Smooth muscle cell (in vitro differentiated cells): ENCODE measurements around the gene KNOP1. TPM values are rescaled to one million over a fixed set of nuclear protein-coding genes. Genes with fewer than 3 reads are reported as not detected.

Experiments used
- DNase-seq: peaks from one replicate; lab custom pipeline; 2025; ENCODE audit not compliant: unreplicated experiment; lab: John Stamatoyannopoulos, UW
- H2AFZ ChIP-seq: fragments of 200-600 bp; sonication (generic); 2 replicates; pipeline ENCODE4 v1.6.0; 2016; ENCODE audit warnings: antibody characterized with exemption, low read depth, mild to moderate bottlenecking
- H3F3A ChIP-seq: fragments of 200-600 bp; sonication (generic); 2 replicates; pipeline ENCODE4 v1.6.0; 2017; ENCODE audit warnings: antibody characterized with exemption, low read depth
- H3K27ac ChIP-seq: fragments of 200-600 bp; sonication (generic); 2 replicates; pipeline ENCODE4 v1.5.1; 2016; ENCODE audit warnings: low read depth, mild to moderate bottlenecking
- H3K27me3 ChIP-seq: fragments of 200-600 bp; sonication (generic); 2 replicates; pipeline ENCODE4 v1.6.1; 2016; ENCODE audit warnings: low read depth, mild to moderate bottlenecking
- H3K36me3 ChIP-seq: fragments of 200-600 bp; sonication (generic); 2 replicates; pipeline ENCODE4 v1.5.1; 2016; ENCODE audit warnings: low read depth
- H3K4me1 ChIP-seq: fragments of 200-600 bp; sonication (generic); 2 replicates; pipeline ENCODE4 v1.5.1; 2016; ENCODE audit warnings: low read depth
- H3K4me2 ChIP-seq: fragments of 200-600 bp; sonication (generic); 2 replicates; pipeline ENCODE4 v1.6.0; 2016; ENCODE audit warnings: mild to moderate bottlenecking
- H3K4me3 ChIP-seq: fragments of 200-600 bp; sonication (generic); 2 replicates; pipeline ENCODE4 v1.5.1; 2016; ENCODE audit warnings: mild to moderate bottlenecking
- H3K79me2 ChIP-seq: fragments of 200-600 bp; sonication (generic); 2 replicates; pipeline ENCODE4 v1.6.0; 2016; ENCODE audit warnings: low read depth, mild to moderate bottlenecking
- H3K9ac ChIP-seq: fragments of 200-600 bp; sonication (generic); 2 replicates; pipeline ENCODE4 v1.6.0; 2016; ENCODE audit warnings: low read depth
- H3K9me3 ChIP-seq: fragments of 200-600 bp; sonication (generic); replicated peaks from 2 replicates; pipeline ENCODE4 v1.5.1; 2016; ENCODE audit warnings: low read depth
- H4K20me1 ChIP-seq: fragments of 200-600 bp; sonication (generic); 2 replicates; pipeline ENCODE4 v1.6.0; 2016; ENCODE audit warnings: low read depth
- WGBS: methylation state at CpG from one replicate; pipeline ENCODE4 v1.1.7; 2016; ENCODE audit warnings: low lambda C conversion rate; 5-methylcytosine and 5-hydroxymethylcytosine counted together
- polyA plus RNA-seq: library from polyadenylated mRNA; unstranded; fragments of >200 nt; fragmentation: Nextera tagmentation; extraction: Ambion mirVana; gene quantifications from 2 replicates; pipeline ENCODE4 v1.2.1, GENCODE V29; 2016
- total RNA-seq: library from RNA; depleted of rRNA; stranded (reverse); fragments of >200 nt; gene quantifications from 2 replicates; pipeline ENCODE4 v1.2.3, GENCODE V29; 2014
- TF ChIP-seq, protein P1 (sequence below): fragments of 200-600 bp; sonication (generic); IDR thresholded peaks from 2 replicates; pipeline ENCODE4 v1.5.1; 2017; ENCODE audit warnings: borderline replicate concordance, mild to moderate bottlenecking, antibody characterized with exemption; ENCODE audit not compliant: insufficient read depth, poor library complexity, severe bottlenecking

KNOP1 gene
- total and polyA plus RNA-seq, 2 experiments from 2014 or later = 31.0 to 32.6 TPM

- Histone ChIP-seq H3K9me3 (no peaks in the 10 kb centered on the region), H3K27me3 (no peaks in the 10 kb centered on the region), H3K4me3 (peak overlapping the region; percentile 97), H4K20me1 (peaks cover 13% of the 10 kb centered on the region), H3K4me2 (peak overlapping the region; percentile 98), H2AFZ (no peak overlapping the region), H3K36me3 (no peaks in the 10 kb centered on the region), H3K79me2 (peaks cover 36% of the 10 kb centered on the region), H3K4me1 (peaks cover 11% of the 10 kb centered on the region), H3F3A (no peaks in the 10 kb centered on the region), H3K9ac (no peak overlapping the region), H3K27ac (no peak overlapping the region)
- no peak for DNase-seq
- 88% methylated on average over 1 of the region's 1 CpG for WGBS
- TF ChIP-seq, protein P1, sequence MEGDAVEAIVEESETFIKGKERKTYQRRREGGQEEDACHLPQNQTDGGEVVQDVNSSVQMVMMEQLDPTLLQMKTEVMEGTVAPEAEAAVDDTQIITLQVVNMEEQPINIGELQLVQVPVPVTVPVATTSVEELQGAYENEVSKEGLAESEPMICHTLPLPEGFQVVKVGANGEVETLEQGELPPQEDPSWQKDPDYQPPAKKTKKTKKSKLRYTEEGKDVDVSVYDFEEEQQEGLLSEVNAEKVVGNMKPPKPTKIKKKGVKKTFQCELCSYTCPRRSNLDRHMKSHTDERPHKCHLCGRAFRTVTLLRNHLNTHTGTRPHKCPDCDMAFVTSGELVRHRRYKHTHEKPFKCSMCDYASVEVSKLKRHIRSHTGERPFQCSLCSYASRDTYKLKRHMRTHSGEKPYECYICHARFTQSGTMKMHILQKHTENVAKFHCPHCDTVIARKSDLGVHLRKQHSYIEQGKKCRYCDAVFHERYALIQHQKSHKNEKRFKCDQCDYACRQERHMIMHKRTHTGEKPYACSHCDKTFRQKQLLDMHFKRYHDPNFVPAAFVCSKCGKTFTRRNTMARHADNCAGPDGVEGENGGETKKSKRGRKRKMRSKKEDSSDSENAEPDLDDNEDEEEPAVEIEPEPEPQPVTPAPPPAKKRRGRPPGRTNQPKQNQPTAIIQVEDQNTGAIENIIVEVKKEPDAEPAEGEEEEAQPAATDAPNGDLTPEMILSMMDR = no peak
Observed at GRCh38 chr16:19716183-19716582, 1.8 kb downstream of the KNOP1 start.

DNA sequence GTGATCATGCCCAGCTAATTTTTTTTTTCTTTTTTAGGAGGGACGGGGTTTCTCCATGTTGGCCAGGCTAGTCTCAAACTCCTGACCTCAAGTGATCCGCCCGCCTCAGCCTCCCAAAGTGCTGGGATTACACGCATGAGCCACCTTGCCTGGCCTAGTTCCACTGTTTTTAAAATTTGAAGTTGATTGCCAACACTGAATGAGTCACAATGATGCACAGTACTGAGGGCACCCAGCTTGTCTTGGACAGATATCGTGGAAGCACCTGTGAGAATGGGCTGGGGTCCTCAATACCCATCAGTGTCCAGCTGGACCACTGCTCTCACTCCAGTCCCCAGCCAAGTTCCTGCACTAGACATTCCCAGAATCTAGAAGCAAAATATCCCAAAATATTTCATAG is 2.5 kb downstream of the KNOP1 start:
- H3K27ac ChIP-seq = no peak overlapping the region
- DNase-seq = no peak
- H3K4me1 ChIP-seq = peaks cover 15% of the 10 kb centered on the region
- H3K4me3 ChIP-seq = no peak overlapping the region
- 97% methylated on average over 5 of the region's 5 CpGs for WGBS
- no peaks in the 10 kb centered on the region for H3K27me3 ChIP-seq
- no peaks in the 10 kb centered on the region for H3K9me3 ChIP-seq
- H3F3A ChIP-seq = no peaks in the 10 kb centered on the region
- H3K4me2 ChIP-seq = no peak overlapping the region
- no peak overlapping the region for H3K9ac ChIP-seq
- H4K20me1 ChIP-seq = peaks cover 13% of the 10 kb centered on the region
- H2AFZ ChIP-seq = no peak overlapping the region
- no peaks in the 10 kb centered on the region for H3K36me3 ChIP-seq
- TF ChIP-seq, protein P1 = no peak
- peaks cover 36% of the 10 kb centered on the region for H3K79me2 ChIP-seq

- no peak for DNase-seq
- Histone ChIP-seq H3K9ac (no peak overlapping the region), H4K20me1 (peaks cover 13% of the 10 kb centered on the region), H3K36me3 (no peaks in the 10 kb centered on the region), H3K4me1 (peaks cover 18% of the 10 kb centered on the region), H3K79me2 (peaks cover 25% of the 10 kb centered on the region), H3K4me2 (no peak overlapping the region), H3K27ac (no peak overlapping the region), H3K4me3 (no peak overlapping the region), H3F3A (no peaks in the 10 kb centered on the region), H2AFZ (no peak overlapping the region), H3K9me3 (no peaks in the 10 kb centered on the region), H3K27me3 (no peaks in the 10 kb centered on the region)
- 95% methylated on average over 6 of the region's 6 CpGs for WGBS
- TF ChIP-seq, protein P1 = no peak
Observed at GRCh38 chr16:19713697-19714096, 4.3 kb downstream of the KNOP1 start.

GRCh38 chr16:19712418-19713058 is 5.5 kb downstream of the KNOP1 start:
- no peaks in the 10 kb centered on the region for H3K36me3 ChIP-seq
- H3K4me3 ChIP-seq = no peak overlapping the region
- no peaks in the 10 kb centered on the region for H3K9me3 ChIP-seq
- H3K79me2 ChIP-seq = peaks cover 24% of the 10 kb centered on the region
- H3F3A ChIP-seq = no peaks in the 10 kb centered on the region
- no peaks in the 10 kb centered on the region for H3K27me3 ChIP-seq
- DNase-seq = no peak
- H3K4me1 ChIP-seq = peaks cover 18% of the 10 kb centered on the region
- peaks cover 13% of the 10 kb centered on the region for H4K20me1 ChIP-seq
- no peak overlapping the region for H2AFZ ChIP-seq
- H3K27ac ChIP-seq = no peak overlapping the region
- no peak overlapping the region for H3K4me2 ChIP-seq
- 97% methylated on average over 11 of the region's 11 CpGs for WGBS
- TF ChIP-seq, protein P1 = no peak
- H3K9ac ChIP-seq = no peak overlapping the region
